Measurements from ENCODE around the gene LCLAT1.

The LCLAT1 gene

GRCh38 chr2:30686669-30687068, 239.6 kb downstream of the LCLAT1 start:
- in situ Hi-C loops (cut with HindIII; ENCODE audit: low sequenced_read_pairs): no loop called here

GRCh38 chr2:30688956-30689401, 241.9 kb downstream of the LCLAT1 start:
- in situ Hi-C loops (cut with HindIII; ENCODE audit: low sequenced_read_pairs): no loop called here

GRCh38 chr2:30689496-30690125, 242.6 kb downstream of the LCLAT1 start:
- in situ Hi-C loops (cut with HindIII; ENCODE audit: low sequenced_read_pairs): no loop called here

- in situ Hi-C loops (cut with HindIII; ENCODE audit: low sequenced_read_pairs): no loop called here
These were observed 243.1 kb downstream of the LCLAT1 start for GRCh38 chr2:30690126-30690561.

GRCh38 chr2:30691091-30691947, 244.3 kb downstream of the LCLAT1 start:
- in situ Hi-C loops (cut with HindIII; ENCODE audit: low sequenced_read_pairs): no loop called here

- in situ Hi-C loops (cut with HindIII; ENCODE audit: low sequenced_read_pairs): no loop called here
These were observed 245.1 kb downstream of the LCLAT1 start for GRCh38 chr2:30691948-30692828.

- in situ Hi-C loops (cut with HindIII; ENCODE audit: low sequenced_read_pairs): no loop called here
These were observed 245.8 kb downstream of the LCLAT1 start for GRCh38 chr2:30692829-30693275.
